HCT116 (cell line): ENCODE data around the gene ZBED1.
"Not testable (repeated sequence)": the region's sequence is repeated elsewhere in the genome, so short reads cannot be mapped to it uniquely, and the experiment has no call there.

Experiments used
- CBX3 ChIP-seq: IDR thresholded peaks from 2 replicates; pipeline ENCODE4 v1.6.1; 2012; ENCODE audit warnings: low read depth
- CTCF ChIP-seq, 3 experiments: fragments of 200-600 bp in 1 of 3; sonication (generic) in 1 of 3; IDR thresholded peaks in 2 of 3; conservative IDR thresholded peaks in 1 of 3; 2 replicates each; pipeline ENCODE4 v1.5.1; 2012 to 2017; ENCODE audit warnings: low read depth in 2 of 3, low read length in 2 of 3, antibody characterized with exemption in 1 of 3, borderline replicate concordance in 1 of 3, control low read depth in 1 of 3, mild to moderate bottlenecking in 1 of 3, mixed read lengths in 1 of 3, mixed run types in 1 of 3, moderate library complexity in 1 of 3; ENCODE audit not compliant: insufficient read depth in 1 of 3
- EGR1 ChIP-seq: IDR thresholded peaks from 2 replicates; pipeline ENCODE4 v1.6.1; 2012; ENCODE audit warnings: low read depth
- ELF1 ChIP-seq: IDR thresholded peaks from 2 replicates; pipeline ENCODE4 v1.6.1; 2012; ENCODE audit warnings: low read depth, borderline replicate concordance
- EZH2 ChIP-seq: fragments of 200-600 bp; sonication (generic); IDR thresholded peaks from 2 replicates; pipeline ENCODE4 v1.6.1; 2017; ENCODE audit warnings: antibody characterized with exemption, mixed run types
- EZH2phosphoT487 ChIP-seq: fragments of 200-600 bp; IDR thresholded peaks from 2 replicates; pipeline ENCODE4 v1.6.1; 2018; ENCODE audit warnings: antibody characterized with exemption, borderline replicate concordance
- POLR2A ChIP-seq: IDR thresholded peaks from 2 replicates; pipeline ENCODE4 v1.7.0; 2011; ENCODE audit warnings: borderline replicate concordance; ENCODE audit not compliant: insufficient read depth, insufficient read length; ENCODE audit errors: extremely low read depth
- POLR2AphosphoS5 ChIP-seq: IDR thresholded peaks from 2 replicates; pipeline ENCODE4 v1.6.1; 2011; ENCODE audit warnings: mild to moderate bottlenecking, low read depth, low read length, moderate library complexity
- SIN3A ChIP-seq: IDR thresholded peaks from 2 replicates; pipeline ENCODE4 v1.6.1; 2012; ENCODE audit warnings: low read depth
- SP1 ChIP-seq: IDR thresholded peaks from 2 replicates; pipeline ENCODE4 v1.6.1; 2012; ENCODE audit warnings: low read depth
- YY1 ChIP-seq: IDR thresholded peaks from 2 replicates; pipeline ENCODE4 v1.6.1; 2011; ENCODE audit warnings: low read length, low read depth, moderate library complexity, mild to moderate bottlenecking; ENCODE audit not compliant: insufficient replicate concordance; ENCODE audit errors: extremely low read depth
- ZNF274 ChIP-seq: fragments of 200-500 bp; sonication (Bioruptor generic); IDR thresholded peaks from 2 replicates; pipeline ENCODE4 v1.6.1; 2014; ENCODE audit warnings: mild to moderate bottlenecking, low read depth, low read length, inconsistent platforms
- TF ChIP-seq, protein P1 (sequence below): IDR thresholded peaks from 2 replicates; pipeline ENCODE4 v1.6.1; 2012

DNA sequence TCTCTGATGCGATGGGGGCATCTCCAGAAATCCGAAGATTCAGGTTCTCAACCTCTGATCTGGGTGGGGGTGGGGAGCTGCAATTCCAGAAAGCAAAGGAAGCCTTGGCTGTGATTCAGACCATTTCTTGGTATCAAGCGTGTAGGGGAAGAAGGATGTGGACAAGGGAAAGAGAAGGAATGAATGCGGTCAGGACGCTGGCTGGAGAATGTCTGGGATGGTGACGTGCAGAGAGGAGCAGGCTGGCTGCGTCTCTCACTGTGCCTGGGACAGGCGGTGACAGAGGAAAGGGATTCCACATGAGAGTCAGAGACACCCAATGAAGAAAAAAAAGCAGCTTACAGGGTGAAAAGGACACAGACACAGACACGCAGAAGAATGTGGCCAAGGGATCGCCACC, 37.3 kb downstream of the ZBED1 start:
- not testable (repeated sequence) for TF ChIP-seq POLR2AphosphoS5; CBX3; CTCF (IDR thresholded peaks at IDR 0.05 in 2 of 3, conservative IDR thresholded peaks at IDR 0.05 in 1 of 3; ENCODE audit: borderline replicate concordance in 1 of 3, insufficient read depth in 1 of 3, low read depth in 2 of 3, low read length in 2 of 3); POLR2A; EZH2; SP1; EZH2phosphoT487; ELF1; ZNF274; SIN3A; EGR1; YY1
- TF ChIP-seq, protein P1, sequence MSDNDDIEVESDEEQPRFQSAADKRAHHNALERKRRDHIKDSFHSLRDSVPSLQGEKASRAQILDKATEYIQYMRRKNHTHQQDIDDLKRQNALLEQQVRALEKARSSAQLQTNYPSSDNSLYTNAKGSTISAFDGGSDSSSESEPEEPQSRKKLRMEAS = not testable (repeated sequence)
